GM18951 (cell line): ENCODE data around the gene EPHA1.

Experiments
- POLR2A ChIP-seq: IDR thresholded peaks from 4 replicates; pipeline ENCODE4 v1.6.1; 2011; ENCODE audit warnings: mild to moderate bottlenecking; ENCODE audit not compliant: insufficient read length, insufficient read depth; ENCODE audit errors: extremely low read depth
- in situ Hi-C: fragments of 300-500 bp; cut with MboI; formaldehyde crosslinking; loops from one replicate; pipeline ENCODE4 v1.12.0; 2022; ENCODE audit warnings: low sequenced_read_pairs, mixed read lengths, inconsistent platforms; ENCODE audit not compliant: unreplicated experiment

Gene EPHA1

GRCh38 chr7:143385891-143386781 is 22.5 kb downstream of the EPHA1 start:
- TF ChIP-seq POLR2A = no peak
- in situ Hi-C loops = no loop called here

DNA sequence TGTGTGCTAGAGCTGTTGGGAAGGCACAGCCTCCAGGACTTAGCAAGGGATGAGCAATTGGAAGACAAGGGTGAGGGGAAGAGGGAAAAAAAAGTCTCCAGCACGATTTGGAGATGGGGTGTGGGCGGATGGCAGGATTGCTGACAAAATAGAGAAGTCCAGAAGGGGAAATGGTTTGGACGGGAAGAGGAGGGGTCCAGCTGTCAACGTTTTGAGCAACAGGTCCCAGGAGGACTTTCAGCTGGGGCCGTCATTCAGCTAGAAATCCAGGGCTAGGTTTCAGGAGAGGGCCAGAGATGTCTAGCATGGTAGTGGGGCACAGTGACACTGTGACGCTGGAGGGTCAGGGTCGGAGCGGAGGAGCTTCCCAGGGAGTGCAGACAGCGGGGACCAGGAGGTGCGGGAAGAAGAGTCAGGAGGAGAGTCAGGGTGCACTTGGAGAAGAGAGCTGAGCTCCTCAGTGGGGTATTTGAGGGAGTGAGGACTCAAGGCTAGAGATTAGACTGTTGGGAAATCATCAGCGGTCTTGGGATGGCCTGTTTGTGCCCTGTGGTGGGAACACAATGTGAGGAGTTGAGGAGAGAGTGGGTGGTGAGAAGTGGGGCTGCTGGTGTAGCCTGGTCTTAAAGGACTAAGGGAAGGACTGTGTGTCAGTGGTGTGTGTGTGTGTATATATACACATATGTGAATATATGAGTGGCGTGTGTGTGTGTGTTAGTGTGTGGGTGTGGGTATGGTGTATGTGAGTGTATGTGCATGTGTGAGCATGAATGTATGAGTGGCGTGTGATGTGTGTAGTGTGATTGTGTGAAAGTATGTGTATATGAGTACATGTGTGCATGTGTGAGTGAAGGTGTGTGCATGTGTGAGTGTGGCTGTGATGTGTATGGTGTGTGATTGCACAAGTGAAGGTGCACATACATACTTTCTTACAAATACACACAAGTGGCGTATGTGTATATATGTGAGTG is 23.7 kb downstream of the EPHA1 start:
- no peak for TF ChIP-seq POLR2A
- in situ Hi-C loops = no loop called here

- TF ChIP-seq POLR2A = no peak
- in situ Hi-C loops = no loop called here
Measured at GRCh38 chr7:143384148-143384547, 24.5 kb downstream of the EPHA1 start.

- in situ Hi-C loops = no loop called here
- TF ChIP-seq POLR2A = no peak
Measured at GRCh38 chr7:143383642-143383957, 25.1 kb downstream of the EPHA1 start.

DNA sequence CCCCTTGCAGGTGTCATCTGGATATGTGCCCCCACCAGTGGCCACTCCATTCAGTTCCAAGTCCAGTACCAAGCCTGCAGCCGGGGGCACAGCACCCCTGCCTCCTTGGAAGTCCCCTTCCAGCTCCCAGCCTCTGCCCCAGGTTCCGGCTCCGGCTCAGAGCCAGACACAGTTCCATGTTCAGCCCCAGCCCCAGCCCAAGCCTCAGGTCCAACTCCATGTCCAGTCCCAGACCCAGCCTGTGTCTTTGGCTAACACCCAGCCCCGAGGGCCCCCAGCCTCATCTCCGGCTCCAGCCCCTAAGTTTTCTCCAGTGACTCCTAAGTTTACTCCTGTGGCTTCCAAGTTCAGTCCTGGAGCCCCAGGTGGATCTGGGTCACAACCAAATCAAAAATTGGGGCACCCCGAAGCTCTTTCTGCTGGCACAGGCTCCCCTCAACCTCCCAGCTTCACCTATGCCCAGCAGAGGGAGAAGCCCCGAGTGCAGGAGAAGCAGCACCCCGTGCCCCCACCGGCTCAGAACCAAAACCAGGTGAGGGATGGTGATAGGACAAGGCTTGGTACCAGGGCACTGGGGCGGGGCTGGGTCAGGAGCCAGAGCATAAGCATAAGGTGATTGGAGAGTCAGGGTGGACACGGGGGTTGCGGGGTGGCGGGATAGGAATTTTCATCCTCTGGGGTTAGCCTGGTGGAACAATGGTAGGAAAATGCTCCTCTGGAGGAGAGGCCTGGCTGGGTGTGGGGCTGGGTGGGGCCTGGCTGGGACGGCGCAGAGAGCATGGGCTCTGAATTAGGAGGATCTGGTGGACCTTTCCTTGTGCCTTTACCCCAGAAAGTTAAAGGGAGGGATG is 25.6 kb downstream of the EPHA1 start:
- in situ Hi-C loops = no loop called here
- TF ChIP-seq POLR2A = no peak

GRCh38 chr7:143382126-143382790 is 26.4 kb downstream of the EPHA1 start:
- TF ChIP-seq POLR2A = no peak

GRCh38 chr7:143381427-143382125 is 27.1 kb downstream of the EPHA1 start:
- TF ChIP-seq POLR2A = no peak
- in situ Hi-C loops = no loop called here

More at GRCh38 chr7:143382126-143382790, 26.4 kb downstream of the EPHA1 start:
- in situ Hi-C loops = no loop called here

DNA sequence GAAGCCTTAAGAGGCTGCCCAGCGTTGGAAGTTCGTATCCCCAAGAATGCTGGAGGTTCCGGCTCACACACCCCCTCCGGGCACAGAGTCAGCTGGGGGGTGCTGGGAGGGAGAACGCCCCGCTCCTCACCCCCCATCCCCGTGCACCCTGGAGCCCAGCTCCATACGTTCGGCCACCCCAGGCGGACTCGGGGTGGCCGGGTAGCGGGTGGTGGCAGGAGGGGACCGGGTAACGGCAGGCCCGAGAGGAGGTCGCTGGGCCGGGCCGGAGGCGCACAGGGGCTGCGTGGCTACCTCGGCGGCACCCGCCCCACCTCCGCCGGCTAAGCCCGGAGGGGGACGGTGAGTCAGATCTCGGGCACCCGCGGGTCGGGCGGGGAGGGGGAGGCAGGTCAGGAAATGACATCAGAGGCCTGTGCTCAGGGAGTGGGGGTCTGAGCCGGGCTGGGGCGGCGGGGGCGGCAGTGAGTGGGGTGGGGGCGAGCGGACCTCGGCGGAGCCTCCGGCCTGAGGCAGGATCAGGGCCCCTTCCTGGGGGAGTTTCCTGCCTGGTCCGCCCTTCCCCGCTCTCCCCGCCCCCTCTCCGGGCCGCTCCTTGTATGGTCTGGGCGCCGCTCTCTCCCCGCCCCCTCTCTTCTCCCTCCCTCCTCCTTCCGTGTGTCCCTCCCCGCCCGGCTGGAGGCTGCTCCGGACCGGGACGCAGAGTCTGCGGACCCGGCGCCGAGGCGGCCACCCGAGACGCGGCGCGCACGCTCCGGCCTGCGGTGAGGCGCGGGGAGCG is 27.8 kb downstream of the EPHA1 start, which contains the start of gene ZYX:
Gene ZYX (plus strand): TSS at position 700 of the 781 bp plus-strand sequence. CDS start 227 bp downstream, outside the sequence.
- in situ Hi-C loops = no loop called here
- peak; percentile 85 for TF ChIP-seq POLR2A

- in situ Hi-C loops = no loop called here
- no peak for TF ChIP-seq POLR2A
Measured at GRCh38 chr7:143380260-143380645, 28.4 kb downstream of the EPHA1 start.

DNA sequence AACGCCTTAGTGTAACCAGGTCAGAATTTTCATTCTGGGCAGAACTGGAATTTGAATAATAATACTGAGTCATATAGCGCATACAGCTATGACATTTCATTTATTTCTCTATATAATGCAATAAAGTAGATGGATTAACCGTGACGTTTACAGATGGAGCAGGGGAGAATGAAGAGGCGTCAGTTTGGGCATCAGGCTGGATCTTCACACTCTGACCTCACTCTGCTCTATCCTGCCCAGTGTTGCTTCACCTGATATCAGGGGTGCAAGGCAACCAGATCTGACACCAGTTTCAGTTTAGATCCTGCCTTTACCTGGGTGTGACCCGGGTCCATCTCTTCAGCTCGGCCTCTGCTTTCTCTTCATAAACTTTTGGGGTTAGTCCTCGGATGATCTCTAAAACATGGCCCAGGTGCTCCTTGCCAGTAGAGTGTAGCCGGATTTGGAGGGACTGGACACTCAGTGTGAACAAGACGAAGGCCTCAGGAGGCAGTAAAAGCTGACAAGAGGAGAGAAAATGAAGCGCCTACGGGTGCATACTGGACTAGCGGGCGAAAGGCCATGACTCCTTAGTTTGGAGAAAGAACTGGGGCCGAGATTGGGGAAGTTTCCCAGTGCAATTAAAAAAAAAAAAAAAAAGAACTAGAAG is 28.9 kb downstream of the EPHA1 start:
- in situ Hi-C loops = no loop called here
- no peak for TF ChIP-seq POLR2A
